Loucy (cell line): ENCODE data around the gene NPFF.

ENCODE experiments used
- H2AFZ ChIP-seq: fragments of 200-600 bp; sonication (generic); 2 replicates; pipeline ENCODE4 v1.6.0; 2016; ENCODE audit warnings: antibody characterized with exemption, mild to moderate bottlenecking, low read length, moderate library complexity
- H3F3A ChIP-seq: fragments of 200-600 bp; 2 replicates; pipeline ENCODE4 v1.6.0; 2016; ENCODE audit warnings: antibody characterized with exemption, low read depth, mild to moderate bottlenecking
- H3K27me3 ChIP-seq: fragments of 200-600 bp; sonication (generic); 2 replicates; pipeline ENCODE4 v1.6.1; 2014; ENCODE audit warnings: low read length, mild to moderate bottlenecking; ENCODE audit not compliant: insufficient read depth, poor library complexity, severe bottlenecking
- H3K36me3 ChIP-seq: fragments of 200-600 bp; sonication (generic); 2 replicates; pipeline ENCODE4 v1.6.1; 2016; ENCODE audit warnings: low read length; ENCODE audit not compliant: insufficient read depth
- H3K4me1 ChIP-seq: fragments of 200-600 bp; sonication (generic); 2 replicates; pipeline ENCODE4 v1.5.1; 2014; ENCODE audit warnings: low read length, mild to moderate bottlenecking; ENCODE audit not compliant: insufficient read depth, poor library complexity, severe bottlenecking
- H3K4me2 ChIP-seq: fragments of 200-600 bp; sonication (generic); 2 replicates; pipeline ENCODE4 v1.6.0; 2014; ENCODE audit warnings: antibody characterized with exemption, low read length, low read depth, mild to moderate bottlenecking; ENCODE audit not compliant: poor library complexity, severe bottlenecking
- H3K4me3 ChIP-seq: fragments of 200-600 bp; sonication (generic); 2 replicates; pipeline ENCODE4 v1.5.1; 2014; ENCODE audit warnings: low read length, mild to moderate bottlenecking, mixed read lengths; ENCODE audit not compliant: poor library complexity, severe bottlenecking
- H3K79me2 ChIP-seq: fragments of 200-600 bp; sonication (generic); 2 replicates; pipeline ENCODE4 v1.6.1; 2014; ENCODE audit warnings: low read length; ENCODE audit not compliant: insufficient read depth
- H3K9ac ChIP-seq: fragments of 200-600 bp; sonication (generic); 2 replicates; pipeline ENCODE4 v1.6.0; 2014; ENCODE audit warnings: mild to moderate bottlenecking, low read depth, low read length, moderate library complexity; ENCODE audit not compliant: poor library complexity, severe bottlenecking
- H3K9me2 ChIP-seq: fragments of 200-600 bp; sonication (generic); replicated peaks from 2 replicates; pipeline ENCODE4 v1.6.1; 2016; ENCODE audit warnings: low read depth, low read length, mixed read lengths
- H3K9me3 ChIP-seq: fragments of 200-600 bp; sonication (generic); 2 replicates; pipeline ENCODE4 v1.6.1; 2014; ENCODE audit warnings: mild to moderate bottlenecking, antibody characterized with exemption, low read length, low read depth; ENCODE audit not compliant: insufficient read depth
- H4K20me1 ChIP-seq: fragments of 200-600 bp; sonication (generic); 2 replicates; pipeline ENCODE4 v1.6.0; 2014; ENCODE audit warnings: antibody characterized with exemption, low read length, mild to moderate bottlenecking; ENCODE audit not compliant: insufficient read depth, poor library complexity, severe bottlenecking
- EZH2phosphoT487 ChIP-seq: fragments of 200-600 bp; IDR thresholded peaks from 2 replicates; pipeline ENCODE4 v1.6.1; 2018; ENCODE audit warnings: antibody characterized with exemption, mild to moderate bottlenecking, moderate library complexity, borderline replicate concordance
- TF ChIP-seq, protein P1 (sequence below): fragments of 200-600 bp; sonication (generic); conservative IDR thresholded peaks from 2 replicates; pipeline ENCODE4 v1.5.1; 2014; ENCODE audit warnings: mild to moderate bottlenecking, antibody characterized with exemption, low read length

Gene NPFF

DNA sequence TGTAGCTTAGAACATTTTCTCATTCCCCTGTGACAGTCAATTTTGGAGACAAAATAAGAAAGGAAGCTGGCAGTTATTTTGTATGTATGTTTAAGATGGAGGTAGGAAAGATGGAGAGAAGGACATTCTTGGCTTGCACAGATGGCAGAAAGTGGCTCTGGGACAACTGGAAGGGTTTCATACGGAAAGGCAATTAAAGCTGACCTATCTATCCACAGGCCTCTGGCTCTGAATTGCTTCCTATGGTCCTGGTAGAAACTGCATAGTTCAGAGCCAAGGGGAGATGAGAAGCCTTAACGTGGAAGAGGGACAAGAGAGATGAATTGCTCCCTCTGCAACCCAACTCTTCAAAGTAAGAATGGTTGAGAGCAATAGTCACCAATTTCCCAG, 8.0 kb upstream of the NPFF start:
- TF ChIP-seq, protein P1, sequence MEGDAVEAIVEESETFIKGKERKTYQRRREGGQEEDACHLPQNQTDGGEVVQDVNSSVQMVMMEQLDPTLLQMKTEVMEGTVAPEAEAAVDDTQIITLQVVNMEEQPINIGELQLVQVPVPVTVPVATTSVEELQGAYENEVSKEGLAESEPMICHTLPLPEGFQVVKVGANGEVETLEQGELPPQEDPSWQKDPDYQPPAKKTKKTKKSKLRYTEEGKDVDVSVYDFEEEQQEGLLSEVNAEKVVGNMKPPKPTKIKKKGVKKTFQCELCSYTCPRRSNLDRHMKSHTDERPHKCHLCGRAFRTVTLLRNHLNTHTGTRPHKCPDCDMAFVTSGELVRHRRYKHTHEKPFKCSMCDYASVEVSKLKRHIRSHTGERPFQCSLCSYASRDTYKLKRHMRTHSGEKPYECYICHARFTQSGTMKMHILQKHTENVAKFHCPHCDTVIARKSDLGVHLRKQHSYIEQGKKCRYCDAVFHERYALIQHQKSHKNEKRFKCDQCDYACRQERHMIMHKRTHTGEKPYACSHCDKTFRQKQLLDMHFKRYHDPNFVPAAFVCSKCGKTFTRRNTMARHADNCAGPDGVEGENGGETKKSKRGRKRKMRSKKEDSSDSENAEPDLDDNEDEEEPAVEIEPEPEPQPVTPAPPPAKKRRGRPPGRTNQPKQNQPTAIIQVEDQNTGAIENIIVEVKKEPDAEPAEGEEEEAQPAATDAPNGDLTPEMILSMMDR: no peak
- TF ChIP-seq EZH2phosphoT487: no peak
- no peaks in the 10 kb centered on the region for H3K27me3 ChIP-seq
- peaks cover 69% of the 10 kb centered on the region; the same call in 1 of the 2 replicates for H3K36me3 ChIP-seq

DNA sequence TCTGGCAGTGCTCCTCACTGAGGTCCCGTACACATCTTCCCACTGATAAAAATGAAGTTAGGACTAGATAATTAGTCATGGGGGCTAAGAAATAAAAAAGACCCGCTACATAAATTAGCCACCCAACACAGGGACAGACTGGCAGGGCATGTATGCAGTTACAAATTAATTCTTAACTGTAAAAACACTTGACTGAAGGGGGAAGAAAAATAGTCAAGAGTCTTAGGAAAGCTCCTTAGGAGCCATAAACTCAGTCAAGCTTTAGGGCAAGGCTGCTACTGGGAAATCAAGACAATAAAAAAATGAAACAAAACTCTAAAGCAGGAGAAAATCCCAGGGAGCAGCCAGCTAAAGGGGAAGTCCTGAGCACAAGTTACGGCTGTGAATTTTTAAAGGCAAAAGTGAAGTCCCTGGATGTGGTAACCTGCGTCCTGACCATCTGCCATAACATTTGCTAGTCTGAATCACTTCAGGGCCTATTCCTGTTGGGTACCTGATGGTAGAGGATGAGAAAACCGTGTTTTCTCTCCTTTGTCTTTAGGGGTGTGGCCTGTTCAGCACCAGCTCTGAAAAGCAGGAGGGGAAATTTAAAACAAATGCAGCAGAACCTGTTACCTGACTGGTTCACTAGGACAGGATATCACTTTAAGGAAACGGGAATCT, 7.5 kb upstream of the NPFF start:
- no peaks in the 10 kb centered on the region for H3F3A ChIP-seq
- H2AFZ ChIP-seq: no peak overlapping the region
- H3K4me2 ChIP-seq: no peak overlapping the region
- TF ChIP-seq EZH2phosphoT487: no peak
- TF ChIP-seq, protein P1: no peak
- no peaks in the 10 kb centered on the region for H3K9me2 ChIP-seq
- H3K4me1 ChIP-seq: no peaks in the 10 kb centered on the region
- H3K27me3 ChIP-seq: no peaks in the 10 kb centered on the region
- peaks cover 64% of the 10 kb centered on the region; the same call in 1 of the 2 replicates for H3K36me3 ChIP-seq
- H3K9me3 ChIP-seq: no peaks in the 10 kb centered on the region
- no peak overlapping the region for H3K9ac ChIP-seq
- H3K79me2 ChIP-seq: no peaks in the 10 kb centered on the region
- no peak overlapping the region for H3K4me3 ChIP-seq
- no peaks in the 10 kb centered on the region for H4K20me1 ChIP-seq

More for the DNA sequence above, 8.0 kb upstream of the NPFF start:
- H3K9ac ChIP-seq: no peak overlapping the region
- no peaks in the 10 kb centered on the region for H3K4me1 ChIP-seq
- no peaks in the 10 kb centered on the region for H3K9me2 ChIP-seq
- H3K4me2 ChIP-seq: no peak overlapping the region
- no peaks in the 10 kb centered on the region for H3K9me3 ChIP-seq
- no peak overlapping the region for H3K4me3 ChIP-seq
- no peak overlapping the region for H2AFZ ChIP-seq
- no peaks in the 10 kb centered on the region for H4K20me1 ChIP-seq
- no peaks in the 10 kb centered on the region for H3K79me2 ChIP-seq
- H3F3A ChIP-seq: no peaks in the 10 kb centered on the region

DNA sequence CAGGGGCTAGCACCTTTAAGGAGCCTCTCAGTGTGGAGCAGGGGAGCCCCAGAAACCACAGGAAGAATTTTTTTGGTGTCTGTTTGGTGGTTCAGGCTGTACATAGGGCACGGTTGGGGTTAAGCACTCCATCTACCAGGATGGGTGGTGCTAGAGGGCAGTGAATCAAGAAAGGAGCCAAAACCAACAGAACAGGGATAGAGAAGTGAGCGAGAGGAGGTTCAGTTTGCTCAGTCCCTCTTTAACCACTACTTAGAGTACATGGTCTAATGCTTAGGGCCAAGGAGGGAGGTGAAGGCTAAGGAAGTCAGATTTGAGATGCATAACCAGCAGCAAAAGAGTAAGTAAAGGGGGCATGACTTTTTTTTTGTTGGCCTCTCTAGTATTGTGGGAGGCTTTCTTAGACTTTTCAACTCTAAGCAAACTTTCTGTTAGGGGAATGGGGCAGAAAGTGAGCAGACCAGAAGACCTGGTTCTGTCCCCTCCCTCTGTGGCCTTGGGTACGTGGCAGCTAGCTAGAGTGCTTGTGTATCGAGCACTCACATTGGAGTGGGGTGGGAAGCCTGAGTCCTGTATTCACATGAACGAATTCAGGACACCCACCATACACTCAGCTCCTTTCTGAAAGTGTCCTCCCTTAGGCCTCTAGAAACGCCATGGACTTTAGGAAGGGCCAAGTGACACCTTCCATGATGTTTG, 6.6 kb upstream of the NPFF start:
- Histone ChIP-seq H3K9me3 (no peaks in the 10 kb centered on the region), H3K79me2 (no peaks in the 10 kb centered on the region), H3K4me2 (no peak overlapping the region), H3K36me3 (peaks cover 55% of the 10 kb centered on the region; the same call in 1 of the 2 replicates), H3F3A (no peaks in the 10 kb centered on the region), H3K9me2 (no peaks in the 10 kb centered on the region), H3K27me3 (no peaks in the 10 kb centered on the region), H2AFZ (no peak overlapping the region), H3K9ac (no peak overlapping the region), H3K4me1 (peaks cover 1% of the 10 kb centered on the region), H4K20me1 (no peaks in the 10 kb centered on the region), H3K4me3 (no peak overlapping the region)
- TF ChIP-seq EZH2phosphoT487: no peak
- TF ChIP-seq, protein P1: no peak
